Endodermal cell (in vitro differentiated cells): ENCODE results near the gene C12orf56. TPM values are rescaled to one million over a fixed set of nuclear protein-coding genes. Genes with fewer than 3 reads are reported as not detected.

Experiments used
- DNase-seq: peaks from one replicate; pipeline ENCODE4 v3.0.0-alpha.2; 2017
- H3K27ac ChIP-seq: 2 replicates; pipeline ENCODE4 v1.5.1; 2013; ENCODE audit warnings: mild to moderate bottlenecking, low read depth, low read length, moderate library complexity
- H3K27me3 ChIP-seq: 2 replicates; pipeline ENCODE4 v1.6.1; 2013; ENCODE audit warnings: mild to moderate bottlenecking, low read length, moderate library complexity; ENCODE audit not compliant: insufficient read depth, control insufficient read depth, poor library complexity, severe bottlenecking
- H3K36me3 ChIP-seq: 2 replicates; pipeline ENCODE4 v1.7.0; 2013; ENCODE audit warnings: mild to moderate bottlenecking, low read length, moderate library complexity; ENCODE audit not compliant: control insufficient read depth, insufficient read depth
- H3K4me1 ChIP-seq: one replicate; pipeline ENCODE4 v1.7.0; 2013; ENCODE audit warnings: low read length; ENCODE audit not compliant: control insufficient read depth, insufficient read depth
- H3K4me3 ChIP-seq: 2 replicates; pipeline ENCODE4 v1.5.1; 2013; ENCODE audit warnings: mild to moderate bottlenecking, low read length, moderate library complexity
- H3K9ac ChIP-seq: 2 replicates; pipeline ENCODE4 v1.6.1; 2013; ENCODE audit warnings: mild to moderate bottlenecking, low read length, moderate library complexity; ENCODE audit not compliant: poor library complexity, severe bottlenecking; ENCODE audit errors: extremely low read depth
- H3K9me3 ChIP-seq: 2 replicates; pipeline ENCODE4 v1.6.1; 2013; ENCODE audit warnings: mild to moderate bottlenecking, low read length, moderate library complexity; ENCODE audit not compliant: control insufficient read depth
- H3K27ac Mint-ChIP-seq: 2 replicates; pipeline ENCODE4 v1.8.0; 2020; ENCODE audit warnings: mixed read lengths
- H3K27me3 Mint-ChIP-seq: 2 replicates; pipeline ENCODE4 v1.8.0; 2021; ENCODE audit warnings: mild to moderate bottlenecking, mixed read lengths; ENCODE audit not compliant: insufficient read depth
- H3K36me3 Mint-ChIP-seq: 2 replicates; pipeline ENCODE4 v1.8.0; 2020; ENCODE audit warnings: low read depth, mixed read lengths
- H3K4me1 Mint-ChIP-seq: 2 replicates; pipeline ENCODE4 v1.8.0; 2020; ENCODE audit warnings: mixed read lengths
- H3K4me3 Mint-ChIP-seq: 2 replicates; pipeline ENCODE4 v1.8.0; 2020; ENCODE audit warnings: mild to moderate bottlenecking, moderate library complexity, mixed read lengths
- H3K9me3 Mint-ChIP-seq: 2 replicates; pipeline ENCODE4 v1.8.0; 2020; ENCODE audit warnings: mild to moderate bottlenecking, mixed read lengths
- WGBS, 2 experiments: methylation state at CpG; one replicate each; pipeline versions ENCODE4 v1.1.5 to v1.1.7; 2013; ENCODE audit warnings: missing lambda C conversion rate in 2 of 2, mixed read lengths in 1 of 2; ENCODE audit not compliant: insufficient coverage in 1 of 2, insufficient read length in 1 of 2; 5-methylcytosine and 5-hydroxymethylcytosine counted together
- total RNA-seq, 2 donors: library from RNA; stranded (reverse); fragmentation: NEBNext Ultra II Directional in 1 of 2; extraction: Animal tissue kit (Norgen Biotek cat#: 25700) in 1 of 2; gene quantifications; 2 replicates in 1 of 2; 3 replicates in 1 of 2; pipeline ENCODE4 v1.2.1, GENCODE V29; 2021
- TF ChIP-seq, protein P1 (sequence below): fragments of 200-600 bp; sonication (generic); conservative IDR thresholded peaks from 2 replicates; pipeline ENCODE4 v1.5.0; 2021; ENCODE audit warnings: antibody characterized with exemption, mild to moderate bottlenecking

Gene C12orf56
- total RNA-seq, 2 donors from 2014 or later, result 0.77 to 3.0 TPM

DNA sequence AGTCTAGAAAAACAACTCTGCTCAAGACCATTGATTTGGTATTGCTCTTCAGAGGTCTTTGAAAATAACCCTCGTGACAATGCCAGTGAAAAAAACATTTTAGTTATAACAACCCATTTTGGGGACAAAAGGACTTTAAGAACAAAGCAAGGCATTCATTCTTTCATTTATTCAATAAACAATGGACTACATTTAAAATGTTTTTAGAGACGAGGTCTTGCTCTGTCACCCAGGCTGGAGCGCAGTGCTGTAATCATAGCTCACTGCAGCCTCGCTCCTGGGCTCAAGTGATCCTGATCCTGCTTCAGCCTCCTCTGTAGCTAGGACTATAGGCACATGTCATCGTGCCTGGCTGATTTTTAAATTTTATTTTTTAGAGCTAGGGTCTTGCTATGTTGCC lies 160.8 kb downstream of the C12orf56 start:
- H3K9me3 ChIP-seq, result no peaks in the 10 kb centered on the region
- Mint-ChIP-seq H3K4me1 (peaks cover 7% of the 10 kb centered on the region), H3K4me3 (no peak overlapping the region), H3K36me3 (peaks cover 4% of the 10 kb centered on the region), H3K9me3 (peaks cover 16% of the 10 kb centered on the region), H3K27me3 (peaks cover 4% of the 10 kb centered on the region), H3K27ac (no peak overlapping the region)
- TF ChIP-seq, protein P1, sequence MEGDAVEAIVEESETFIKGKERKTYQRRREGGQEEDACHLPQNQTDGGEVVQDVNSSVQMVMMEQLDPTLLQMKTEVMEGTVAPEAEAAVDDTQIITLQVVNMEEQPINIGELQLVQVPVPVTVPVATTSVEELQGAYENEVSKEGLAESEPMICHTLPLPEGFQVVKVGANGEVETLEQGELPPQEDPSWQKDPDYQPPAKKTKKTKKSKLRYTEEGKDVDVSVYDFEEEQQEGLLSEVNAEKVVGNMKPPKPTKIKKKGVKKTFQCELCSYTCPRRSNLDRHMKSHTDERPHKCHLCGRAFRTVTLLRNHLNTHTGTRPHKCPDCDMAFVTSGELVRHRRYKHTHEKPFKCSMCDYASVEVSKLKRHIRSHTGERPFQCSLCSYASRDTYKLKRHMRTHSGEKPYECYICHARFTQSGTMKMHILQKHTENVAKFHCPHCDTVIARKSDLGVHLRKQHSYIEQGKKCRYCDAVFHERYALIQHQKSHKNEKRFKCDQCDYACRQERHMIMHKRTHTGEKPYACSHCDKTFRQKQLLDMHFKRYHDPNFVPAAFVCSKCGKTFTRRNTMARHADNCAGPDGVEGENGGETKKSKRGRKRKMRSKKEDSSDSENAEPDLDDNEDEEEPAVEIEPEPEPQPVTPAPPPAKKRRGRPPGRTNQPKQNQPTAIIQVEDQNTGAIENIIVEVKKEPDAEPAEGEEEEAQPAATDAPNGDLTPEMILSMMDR, result no peak
- no peak for DNase-seq
- no peaks in the 10 kb centered on the region for H3K36me3 ChIP-seq
- no peaks in the 10 kb centered on the region for H3K4me1 ChIP-seq
- no peak overlapping the region for H3K9ac ChIP-seq
- H3K27ac ChIP-seq, result no peak overlapping the region
- no peak overlapping the region for H3K4me3 ChIP-seq
- WGBS, 2 experiments, result 93 to 96% methylated on average over 4 to 5 of the region's 5 CpGs
- no peaks in the 10 kb centered on the region for H3K27me3 ChIP-seq

DNA sequence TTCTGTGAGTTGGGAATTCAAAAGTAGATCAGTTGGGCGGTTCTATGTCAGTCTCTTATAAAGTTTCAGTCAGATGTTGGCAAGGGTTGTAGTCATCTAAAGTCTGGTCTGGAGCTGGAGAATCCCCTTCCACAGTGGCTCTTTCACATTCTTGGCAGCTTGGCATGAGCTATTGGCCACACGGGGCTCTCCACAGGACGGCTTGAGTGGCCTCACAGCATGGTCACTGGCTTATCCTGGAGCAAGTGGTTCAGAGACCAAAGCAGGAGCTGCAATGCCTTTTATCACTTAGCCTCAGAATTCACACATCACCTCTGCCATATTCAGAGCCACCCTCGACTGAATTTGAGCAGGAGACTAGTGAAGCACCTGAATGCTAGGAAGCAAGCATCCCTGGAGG lies 161.3 kb downstream of the C12orf56 start:
- H3K9me3 Mint-ChIP-seq, result peaks cover 16% of the 10 kb centered on the region
- H3K4me1 ChIP-seq, result no peaks in the 10 kb centered on the region
- TF ChIP-seq, protein P1, result no peak
- peaks cover 4% of the 10 kb centered on the region for H3K27me3 Mint-ChIP-seq
- WGBS, 2 experiments, result 48 to 54% methylated on average over 3 to 4 of the region's 4 CpGs
- H3K9ac ChIP-seq, result no peak overlapping the region
- peak; percentile 91 for DNase-seq
- no peaks in the 10 kb centered on the region for H3K27me3 ChIP-seq
- no peak overlapping the region for H3K4me3 ChIP-seq
- H3K4me3 Mint-ChIP-seq, result no peak overlapping the region
- no peak overlapping the region for H3K27ac Mint-ChIP-seq
- H3K27ac ChIP-seq, result no peak overlapping the region
- peaks cover 7% of the 10 kb centered on the region for H3K4me1 Mint-ChIP-seq
- no peaks in the 10 kb centered on the region for H3K9me3 ChIP-seq
- H3K36me3 Mint-ChIP-seq, result peaks cover 4% of the 10 kb centered on the region
- no peaks in the 10 kb centered on the region for H3K36me3 ChIP-seq

DNA sequence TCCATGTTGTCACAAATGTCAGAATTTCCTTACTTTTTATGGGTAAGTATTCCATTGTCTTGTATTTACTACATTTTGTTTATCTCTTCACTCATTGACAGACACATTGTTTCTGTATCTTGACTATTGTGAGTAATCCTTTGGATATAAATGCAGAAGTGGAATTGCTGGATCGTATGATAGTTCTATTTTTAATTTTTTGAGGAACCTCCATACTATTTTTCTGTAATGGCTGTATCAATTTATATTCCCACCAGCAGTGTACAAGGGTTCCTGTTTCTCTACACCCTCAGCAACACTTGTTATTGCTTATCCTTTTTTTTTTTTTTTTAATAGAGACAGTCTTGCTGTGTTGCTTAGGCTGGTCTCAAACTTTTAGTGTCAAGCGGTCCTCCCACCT lies 164.9 kb downstream of the C12orf56 start:
- Mint-ChIP-seq H3K4me1 (peaks cover 10% of the 10 kb centered on the region), H3K27ac (no peak overlapping the region), H3K9me3 (peaks cover 16% of the 10 kb centered on the region), H3K4me3 (no peak overlapping the region), H3K27me3 (peaks cover 4% of the 10 kb centered on the region), H3K36me3 (peaks cover 4% of the 10 kb centered on the region)
- no peaks in the 10 kb centered on the region for H3K36me3 ChIP-seq
- no peak overlapping the region for H3K4me3 ChIP-seq
- DNase-seq, result no peak
- no peaks in the 10 kb centered on the region for H3K9me3 ChIP-seq
- H3K4me1 ChIP-seq, result no peaks in the 10 kb centered on the region
- whole genome bisulfite sequencing, 2 experiments, result 56 to 60% methylated on average over 1 of the region's 2 CpGs
- no peak overlapping the region for H3K9ac ChIP-seq
- no peak overlapping the region for H3K27ac ChIP-seq
- H3K27me3 ChIP-seq, result no peaks in the 10 kb centered on the region
- TF ChIP-seq, protein P1, result no peak
